NCI-H460 (cell line): ENCODE measurements around the gene KRT20. TPM values are rescaled to one million over a fixed set of nuclear protein-coding genes. Genes with fewer than 3 reads are reported as not detected.
A peak's percentile ranks its signal among the peaks of the same experiment; 100 is the strongest.
"Not testable (repeated sequence)": the region's sequence is repeated elsewhere in the genome, so short reads cannot be mapped to it uniquely, and the experiment has no call there.

ENCODE experiments used
- DNase-seq: peaks from one replicate; pipeline ENCODE4 v3.0.0-alpha.2; 2016; ENCODE audit warnings: low read depth; ENCODE audit errors: extremely low read depth
- polyA plus RNA-seq: library from polyadenylated mRNA; depleted of rRNA; stranded (reverse); fragments of >200 nt; gene quantifications from 2 replicates; pipeline ENCODE4 v1.2.3, GENCODE V29; 2014; cell fraction: nucleus; rRNA removed
- total RNA-seq: library from RNA; depleted of rRNA; stranded (reverse); fragments of >200 nt; shearing (Covaris generic); gene quantifications from 2 replicates; pipeline ENCODE4 v1.2.3, GENCODE V29; 2014; rRNA removed

The KRT20 gene
- total RNA-seq, result not detected in 2 replicates
- not detected in 2 replicates for polyA plus RNA-seq

GRCh38 chr17:40884708-40885512, at the start of gene KRT20:
KRT20 (minus strand) TSS chr17:40885242; CDS start chr17:40885185, 57 bp downstream.
- no peak for DNase-seq

- DNase-seq, result no peak
Observed at GRCh38 chr17:40932608-40933007, 47.6 kb upstream of the KRT20 start.

- DNase-seq, result no peak
Observed at GRCh38 chr17:40931311-40931710, 46.3 kb upstream of the KRT20 start.

- no peak for DNase-seq
Observed at GRCh38 chr17:40926341-40926740, 41.3 kb upstream of the KRT20 start.

- peak; percentile 38 for DNase-seq
Observed at GRCh38 chr17:40922239-40922638, 37.2 kb upstream of the KRT20 start.

GRCh38 chr17:40921026-40921425, 36.0 kb upstream of the KRT20 start:
- DNase-seq, result no peak

- not testable (repeated sequence) for DNase-seq
Observed at GRCh38 chr17:40917116-40917515, 32.1 kb upstream of the KRT20 start.

- no peak for DNase-seq
Observed at GRCh38 chr17:40916366-40916765, 31.3 kb upstream of the KRT20 start.

- no peak for DNase-seq
Observed at GRCh38 chr17:40915721-40916256, 30.7 kb upstream of the KRT20 start.

- peak; percentile 9 for DNase-seq
Observed at GRCh38 chr17:40915199-40915661, 30.2 kb upstream of the KRT20 start.

GRCh38 chr17:40914075-40914855, 29.2 kb upstream of the KRT20 start:
- no peak for DNase-seq

- no peak for DNase-seq
Observed at GRCh38 chr17:40912486-40913210, 27.6 kb upstream of the KRT20 start.

GRCh38 chr17:40910441-40910841, 25.4 kb upstream of the KRT20 start:
- DNase-seq, result no peak

GRCh38 chr17:40909755-40910154, 24.7 kb upstream of the KRT20 start:
- no peak for DNase-seq

GRCh38 chr17:40909351-40909750, 24.3 kb upstream of the KRT20 start:
- DNase-seq, result peak; percentile 91

GRCh38 chr17:40906613-40907012, 21.6 kb upstream of the KRT20 start:
- DNase-seq, result no peak

- DNase-seq, result no peak
Observed at GRCh38 chr17:40905370-40905769, 20.3 kb upstream of the KRT20 start.

GRCh38 chr17:40903129-40903847, 18.2 kb upstream of the KRT20 start:
- DNase-seq, result no peak

- DNase-seq, result no peak
Observed at GRCh38 chr17:40902498-40902897, 17.5 kb upstream of the KRT20 start.

GRCh38 chr17:40901981-40902474, 17.0 kb upstream of the KRT20 start:
- DNase-seq, result no peak
